Measurements from ENCODE around the gene CCDC170. TPM values are rescaled to one million over a fixed set of nuclear protein-coding genes. Genes with fewer than 3 reads are reported as not detected.
"Not testable (repeated sequence)": the region's sequence is repeated elsewhere in the genome, so short reads cannot be mapped to it uniquely, and the experiment has no call there.

CCDC170 gene
- total and polyA plus RNA-seq, 4 donors = 0.37 to 0.59 (median 0.45) TPM

GRCh38 chr6:151514000-151514730, 20.3 kb downstream of the CCDC170 start:
- no peak overlapping the region for H3K4me3 ChIP-seq (ENCODE audit: low read depth in 1 of 3, low read length in 3 of 3)
- DNase-seq (ENCODE audit: low spot score) = no peak
- H3K36me3 ChIP-seq (ENCODE audit: control insufficient read depth in 4 of 4, insufficient read depth in 3 of 4, low read depth in 1 of 4, low read length in 3 of 4) = no peaks in the 10 kb centered on the region
- WGBS = 80% methylated on average over 9 of the region's 9 CpGs
- no peak overlapping the region for H3K27ac ChIP-seq (ENCODE audit: low read depth in 1 of 2, low read length in 2 of 2)
- no peaks in the 10 kb centered on the region for H3K4me1 ChIP-seq (ENCODE audit: control insufficient read depth in 4 of 4, insufficient read depth in 4 of 4, low read length in 3 of 4)
- no peaks in the 10 kb centered on the region for H3K27me3 ChIP-seq (ENCODE audit: control insufficient read depth in 4 of 4, insufficient read depth in 4 of 4, low read length in 3 of 4)
- peaks cover 0 to 4% (median under 1%) of the 10 kb centered on the region in 4 donors for H3K9me3 ChIP-seq (ENCODE audit: control insufficient read depth in 4 of 4, low read length in 3 of 4)
- TF ChIP-seq GABPA (IDR thresholded peaks at IDR 0.05 in 1 of 2, conservative IDR thresholded peaks at IDR 0.05 in 1 of 2) = no peak
- TF ChIP-seq SP1 (IDR thresholded peaks at IDR 0.05) = no peak
- no peak for TF ChIP-seq HNF4G (IDR thresholded peaks at IDR 0.05)
- TF ChIP-seq, protein P1, sequence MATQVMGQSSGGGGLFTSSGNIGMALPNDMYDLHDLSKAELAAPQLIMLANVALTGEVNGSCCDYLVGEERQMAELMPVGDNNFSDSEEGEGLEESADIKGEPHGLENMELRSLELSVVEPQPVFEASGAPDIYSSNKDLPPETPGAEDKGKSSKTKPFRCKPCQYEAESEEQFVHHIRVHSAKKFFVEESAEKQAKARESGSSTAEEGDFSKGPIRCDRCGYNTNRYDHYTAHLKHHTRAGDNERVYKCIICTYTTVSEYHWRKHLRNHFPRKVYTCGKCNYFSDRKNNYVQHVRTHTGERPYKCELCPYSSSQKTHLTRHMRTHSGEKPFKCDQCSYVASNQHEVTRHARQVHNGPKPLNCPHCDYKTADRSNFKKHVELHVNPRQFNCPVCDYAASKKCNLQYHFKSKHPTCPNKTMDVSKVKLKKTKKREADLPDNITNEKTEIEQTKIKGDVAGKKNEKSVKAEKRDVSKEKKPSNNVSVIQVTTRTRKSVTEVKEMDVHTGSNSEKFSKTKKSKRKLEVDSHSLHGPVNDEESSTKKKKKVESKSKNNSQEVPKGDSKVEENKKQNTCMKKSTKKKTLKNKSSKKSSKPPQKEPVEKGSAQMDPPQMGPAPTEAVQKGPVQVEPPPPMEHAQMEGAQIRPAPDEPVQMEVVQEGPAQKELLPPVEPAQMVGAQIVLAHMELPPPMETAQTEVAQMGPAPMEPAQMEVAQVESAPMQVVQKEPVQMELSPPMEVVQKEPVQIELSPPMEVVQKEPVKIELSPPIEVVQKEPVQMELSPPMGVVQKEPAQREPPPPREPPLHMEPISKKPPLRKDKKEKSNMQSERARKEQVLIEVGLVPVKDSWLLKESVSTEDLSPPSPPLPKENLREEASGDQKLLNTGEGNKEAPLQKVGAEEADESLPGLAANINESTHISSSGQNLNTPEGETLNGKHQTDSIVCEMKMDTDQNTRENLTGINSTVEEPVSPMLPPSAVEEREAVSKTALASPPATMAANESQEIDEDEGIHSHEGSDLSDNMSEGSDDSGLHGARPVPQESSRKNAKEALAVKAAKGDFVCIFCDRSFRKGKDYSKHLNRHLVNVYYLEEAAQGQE (IDR thresholded peaks at IDR 0.05) = no peak
- TF ChIP-seq JUND (IDR thresholded peaks at IDR 0.05) = no peak
- no peak for TF ChIP-seq RXRA (IDR thresholded peaks at IDR 0.05)
- no peak for TF ChIP-seq CTCF (IDR thresholded peaks at IDR 0.05; ENCODE audit: low read depth, low read length, missing input control)
- no peak for TF ChIP-seq TAF1 (conservative IDR thresholded peaks at IDR 0.05)
- no peak for TF ChIP-seq NR2F2 (IDR thresholded peaks at IDR 0.05)
- no peak for TF ChIP-seq FOXA2 (IDR thresholded peaks at IDR 0.05)
- no peak for TF ChIP-seq MAX (IDR thresholded peaks at IDR 0.05)
- TF ChIP-seq ZBTB33 (IDR thresholded peaks at IDR 0.05) = no peak
- no peak for TF ChIP-seq HNF4A (conservative IDR thresholded peaks at IDR 0.05)
- TF ChIP-seq RAD21 (IDR thresholded peaks at IDR 0.05) = no peak
- TF ChIP-seq FOXA1 (IDR thresholded peaks at IDR 0.05) = no peak
- no peak overlapping the region for H3K9ac ChIP-seq (ENCODE audit: low read depth in 1 of 2, low read length in 2 of 2)

DNA sequence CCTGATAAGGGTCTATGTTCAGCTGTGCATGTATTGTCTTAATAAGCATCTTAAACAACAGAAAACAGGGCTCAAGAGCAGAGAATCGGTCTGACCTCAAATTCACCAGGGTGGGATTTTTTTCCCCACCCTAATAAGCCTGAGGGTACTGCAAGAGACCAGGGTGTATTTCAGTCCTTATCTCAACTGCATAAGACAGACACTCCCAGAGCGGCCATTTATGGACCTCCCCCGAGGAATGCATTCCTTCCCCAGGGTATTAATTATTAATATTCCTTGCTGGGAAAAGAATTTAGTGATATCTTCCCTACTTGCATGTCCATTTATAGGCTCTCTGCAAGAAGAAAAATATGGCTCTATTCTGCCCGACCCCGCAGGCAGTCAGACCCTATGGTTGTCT, 25.2 kb downstream of the CCDC170 start:
- H3K4me3 ChIP-seq (ENCODE audit: low read depth in 1 of 3, low read length in 3 of 3); H3K27me3 ChIP-seq (ENCODE audit: control insufficient read depth in 4 of 4, insufficient read depth in 4 of 4, low read length in 3 of 4); H3K4me1 ChIP-seq (ENCODE audit: control insufficient read depth in 4 of 4, insufficient read depth in 4 of 4, low read length in 3 of 4); H3K27ac ChIP-seq (ENCODE audit: low read depth in 1 of 2, low read length in 2 of 2); H3K9ac ChIP-seq (ENCODE audit: low read depth in 1 of 2, low read length in 2 of 2); DNase-seq (ENCODE audit: low spot score); H3K36me3 ChIP-seq (ENCODE audit: control insufficient read depth in 4 of 4, insufficient read depth in 3 of 4, low read depth in 1 of 4, low read length in 3 of 4): not testable (repeated sequence)
- H3K9me3 ChIP-seq (ENCODE audit: control insufficient read depth in 4 of 4, low read length in 3 of 4) = peaks cover 6 to 18% (median 8%) of the 10 kb centered on the region in 4 donors
- WGBS = 91% methylated on average over 5 of the region's 5 CpGs
